ENCODE data around the gene PRKAR2A. TPM values are rescaled to one million over a fixed set of nuclear protein-coding genes. Genes with fewer than 3 reads are reported as not detected.
"Not testable (repeated sequence)": the region's sequence is repeated elsewhere in the genome, so short reads cannot be mapped to it uniquely, and the experiment has no call there.

PRKAR2A gene
- total RNA-seq, 2 experiments from 2014 or later, result 31.0 to 32.1 TPM

DNA sequence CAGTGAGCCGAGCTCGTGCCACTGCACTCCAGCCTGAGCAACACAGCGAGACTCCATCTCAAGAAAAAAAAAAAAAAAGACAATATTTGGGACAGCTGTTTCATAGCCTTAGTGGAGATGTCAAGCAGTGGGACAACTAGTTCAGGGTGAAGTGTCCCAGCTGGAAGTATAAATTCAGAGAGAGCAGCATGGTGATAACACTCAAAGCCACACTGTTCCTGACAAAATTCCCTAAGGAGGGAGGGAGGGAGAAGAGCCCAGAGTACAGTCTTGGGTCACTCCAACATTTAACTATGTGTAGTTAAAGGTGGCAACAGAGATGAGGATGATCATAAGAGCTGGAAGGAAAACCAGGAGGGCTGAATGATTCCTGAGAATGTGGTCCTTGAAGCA, 109.5 kb downstream of the PRKAR2A start:
- TF ChIP-seq, protein P1, sequence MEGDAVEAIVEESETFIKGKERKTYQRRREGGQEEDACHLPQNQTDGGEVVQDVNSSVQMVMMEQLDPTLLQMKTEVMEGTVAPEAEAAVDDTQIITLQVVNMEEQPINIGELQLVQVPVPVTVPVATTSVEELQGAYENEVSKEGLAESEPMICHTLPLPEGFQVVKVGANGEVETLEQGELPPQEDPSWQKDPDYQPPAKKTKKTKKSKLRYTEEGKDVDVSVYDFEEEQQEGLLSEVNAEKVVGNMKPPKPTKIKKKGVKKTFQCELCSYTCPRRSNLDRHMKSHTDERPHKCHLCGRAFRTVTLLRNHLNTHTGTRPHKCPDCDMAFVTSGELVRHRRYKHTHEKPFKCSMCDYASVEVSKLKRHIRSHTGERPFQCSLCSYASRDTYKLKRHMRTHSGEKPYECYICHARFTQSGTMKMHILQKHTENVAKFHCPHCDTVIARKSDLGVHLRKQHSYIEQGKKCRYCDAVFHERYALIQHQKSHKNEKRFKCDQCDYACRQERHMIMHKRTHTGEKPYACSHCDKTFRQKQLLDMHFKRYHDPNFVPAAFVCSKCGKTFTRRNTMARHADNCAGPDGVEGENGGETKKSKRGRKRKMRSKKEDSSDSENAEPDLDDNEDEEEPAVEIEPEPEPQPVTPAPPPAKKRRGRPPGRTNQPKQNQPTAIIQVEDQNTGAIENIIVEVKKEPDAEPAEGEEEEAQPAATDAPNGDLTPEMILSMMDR (IDR thresholded peaks at IDR 0.05), result no peak
- H3K9me3 Mint-ChIP-seq, result no peaks in the 10 kb centered on the region
- POLR2A ChIA-PET, result interaction anchor here (0.6 to 1.9 kb wide), 2 partner anchors 12 to 54 kb away, joined by 4 read pairs; no protein-coding TSS in a partner anchor

DNA sequence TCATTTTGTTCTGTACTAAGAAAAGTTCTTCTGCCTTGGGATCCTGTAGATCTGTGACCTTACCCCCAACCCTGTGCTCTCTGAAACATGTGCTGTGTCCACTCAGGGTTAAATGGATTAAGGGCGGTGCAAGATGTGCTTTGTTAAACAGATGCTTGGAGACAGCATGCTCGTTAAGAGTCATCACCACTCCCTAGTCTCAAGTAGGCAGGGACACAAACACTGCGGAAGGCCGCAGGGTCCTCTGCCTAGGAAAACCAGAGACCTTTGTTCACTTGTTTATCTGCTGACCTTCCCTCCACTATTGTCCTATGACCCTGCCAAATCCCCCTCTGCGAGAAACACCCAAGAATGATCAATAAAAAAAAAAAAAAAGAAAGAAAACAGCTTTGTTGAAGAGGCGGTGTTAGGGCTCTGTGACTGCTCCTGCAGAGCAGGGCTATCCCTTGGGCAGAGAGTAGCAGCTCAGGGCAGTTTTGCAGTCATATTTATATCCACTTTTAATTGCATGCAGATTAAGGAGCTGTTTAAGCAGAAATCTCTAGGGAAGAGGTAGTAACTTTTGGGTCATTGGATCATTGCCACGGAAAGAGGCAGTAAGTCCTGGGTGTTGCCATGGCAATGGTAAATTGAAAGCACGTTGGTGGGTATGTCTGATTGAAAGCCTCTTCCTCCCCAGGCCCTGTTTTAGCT, 112.5 kb downstream of the PRKAR2A start:
- H3K36me3 Mint-ChIP-seq (ENCODE audit: low read depth); intact Hi-C loops (cut with micrococcal nuclease); DNase-seq; H3K9me3 Mint-ChIP-seq; H3K27ac Mint-ChIP-seq; H3K27me3 Mint-ChIP-seq; ATAC-seq; H3K4me3 Mint-ChIP-seq; H3K4me1 Mint-ChIP-seq (ENCODE audit: low read depth): not testable (repeated sequence)
- CTCF ChIA-PET, result interaction anchor here (0.8 to 1.8 kb wide), 5 partner anchors 18 to 217 kb away, joined by 3 read pairs; partner anchors contain the start of genes IP6K2 and SLC25A20
- POLR2A ChIA-PET, result interaction anchor here (1.0 kb wide), 1 partner anchor 9 kb away, joined by 3 read pairs; no protein-coding TSS in a partner anchor

More for the DNA sequence above, 109.5 kb downstream of the PRKAR2A start:
- H3K4me1 Mint-ChIP-seq (ENCODE audit: low read depth), result peaks cover 2% of the 10 kb centered on the region
- no peaks in the 10 kb centered on the region for H3K27me3 Mint-ChIP-seq
- CTCF ChIA-PET, result interaction anchor here (1.1 to 3.1 kb wide), 3 partner anchors 17 to 180 kb away, joined by 3 to 9 read pairs (median 6); no protein-coding TSS in a partner anchor
- ATAC-seq (no peak), DNase-seq (no peak)
- H3K27ac Mint-ChIP-seq, result no peak overlapping the region
- H3K36me3 Mint-ChIP-seq (ENCODE audit: low read depth), result no peaks in the 10 kb centered on the region
- H3K4me3 Mint-ChIP-seq, result no peak overlapping the region
- intact Hi-C loops (cut with micrococcal nuclease), result no loop called here

DNA sequence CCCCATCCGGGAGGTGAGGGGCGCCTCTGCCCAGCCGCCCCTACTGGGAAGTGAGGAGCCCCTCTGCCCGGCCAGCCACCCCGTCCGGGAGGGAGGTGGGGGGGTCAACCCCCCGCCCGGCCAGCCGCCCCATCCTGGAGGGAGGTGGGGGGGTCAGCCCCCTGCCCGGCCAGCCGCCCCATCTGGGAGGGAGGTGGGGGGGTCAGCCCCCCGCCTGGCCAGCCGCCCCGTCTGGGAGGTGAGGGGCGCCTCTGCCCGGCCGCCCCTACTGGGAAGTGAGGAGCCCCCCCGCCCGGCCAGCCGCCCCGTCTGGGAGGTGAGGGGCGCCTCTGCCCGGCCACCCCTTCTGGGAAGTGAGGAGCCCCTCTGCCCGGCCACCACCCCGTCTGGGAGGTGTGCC, 113.1 kb downstream of the PRKAR2A start:
- H3K4me1 Mint-ChIP-seq (ENCODE audit: low read depth); H3K27me3 Mint-ChIP-seq; CTCF ChIA-PET; H3K9me3 Mint-ChIP-seq; H3K36me3 Mint-ChIP-seq (ENCODE audit: low read depth); H3K4me3 Mint-ChIP-seq; ATAC-seq; intact Hi-C loops (cut with micrococcal nuclease); H3K27ac Mint-ChIP-seq; POLR2A ChIA-PET; DNase-seq: not testable (repeated sequence)

DNA sequence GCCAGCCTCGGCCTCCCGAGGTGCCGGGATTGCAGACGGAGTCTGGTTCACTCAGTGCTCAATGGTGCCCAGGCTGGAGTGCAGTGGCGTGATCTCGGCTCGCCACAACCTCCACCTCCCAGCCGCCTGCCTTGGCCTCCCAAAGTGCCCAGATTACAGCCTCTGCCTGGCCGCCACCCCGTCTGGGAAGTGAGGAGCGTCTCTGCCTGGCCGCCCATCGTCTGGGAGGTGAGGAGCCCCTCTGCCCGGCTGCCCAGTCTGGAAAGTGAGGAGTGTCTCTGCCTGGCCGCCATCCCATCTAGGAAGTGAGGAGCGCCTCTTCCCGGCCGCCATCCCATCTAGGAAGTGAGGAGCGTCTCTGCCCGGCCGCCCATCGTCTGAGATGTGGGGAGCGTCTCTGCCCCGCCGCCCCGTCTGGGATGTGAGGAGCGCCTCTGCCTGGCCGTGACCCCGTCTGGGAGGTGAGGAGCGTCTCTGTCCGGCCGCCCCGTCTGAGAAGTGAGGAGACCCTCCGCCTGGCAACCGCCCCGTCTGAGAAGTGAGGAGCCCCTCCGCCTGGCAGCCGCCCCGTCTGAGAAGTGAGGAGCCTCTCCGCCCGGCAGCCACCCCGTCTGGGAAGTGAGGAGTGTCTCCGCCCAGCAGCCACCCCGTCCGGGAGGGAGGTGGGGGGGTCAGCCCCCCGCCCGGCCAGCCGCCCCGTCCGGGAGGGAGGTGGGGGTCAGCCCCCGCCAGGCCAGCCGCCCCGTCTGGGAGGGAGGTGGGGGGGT, 113.7 kb downstream of the PRKAR2A start:
- H3K27me3 Mint-ChIP-seq; H3K4me1 Mint-ChIP-seq (ENCODE audit: low read depth); H3K36me3 Mint-ChIP-seq (ENCODE audit: low read depth); POLR2A ChIA-PET; H3K27ac Mint-ChIP-seq; DNase-seq; intact Hi-C loops (cut with micrococcal nuclease); H3K4me3 Mint-ChIP-seq; ATAC-seq; H3K9me3 Mint-ChIP-seq; CTCF ChIA-PET: not testable (repeated sequence)

DNA sequence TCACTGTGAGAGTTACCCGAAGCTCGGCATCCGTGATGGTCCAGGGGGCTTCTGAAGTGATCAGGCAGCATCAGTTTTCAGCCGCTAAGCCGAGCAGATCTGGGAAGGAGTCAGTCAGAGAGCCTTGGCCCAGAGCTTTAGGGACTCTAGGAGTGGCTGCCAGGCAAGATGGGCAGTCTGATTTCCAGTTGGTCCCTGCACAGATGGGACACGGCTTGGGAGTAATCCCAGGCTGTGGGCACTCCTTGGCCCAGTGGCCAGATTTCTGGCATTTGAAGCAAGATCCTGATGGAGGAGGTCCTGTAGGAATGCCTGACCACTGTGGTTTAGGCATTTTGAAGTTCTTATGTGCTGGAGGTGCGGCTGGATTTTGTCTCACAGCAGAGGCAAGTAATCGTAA, 120.2 kb downstream of the PRKAR2A start:
- Mint-ChIP-seq H3K9me3 (no peaks in the 10 kb centered on the region), H3K27me3 (no peaks in the 10 kb centered on the region), H3K27ac (no peak overlapping the region), H3K4me3 (no peak overlapping the region), H3K36me3 (ENCODE audit: low read depth) (no peaks in the 10 kb centered on the region), H3K4me1 (ENCODE audit: low read depth) (no peaks in the 10 kb centered on the region)
- ATAC-seq (no peak), DNase-seq (no peak)
- ChIA-PET POLR2A (interaction anchor here (0.7 to 1.5 kb wide), 2 partner anchors 17 to 994 kb away, joined by 3 read pairs; no protein-coding TSS in a partner anchor), CTCF (interaction anchor here (2.2 kb wide), 1 partner anchor 12 kb away, joined by 8 read pairs; no protein-coding TSS in a partner anchor)
- TF ChIP-seq, protein P1 (IDR thresholded peaks at IDR 0.05), result no peak
- intact Hi-C loops (cut with micrococcal nuclease), result no loop called here

DNA sequence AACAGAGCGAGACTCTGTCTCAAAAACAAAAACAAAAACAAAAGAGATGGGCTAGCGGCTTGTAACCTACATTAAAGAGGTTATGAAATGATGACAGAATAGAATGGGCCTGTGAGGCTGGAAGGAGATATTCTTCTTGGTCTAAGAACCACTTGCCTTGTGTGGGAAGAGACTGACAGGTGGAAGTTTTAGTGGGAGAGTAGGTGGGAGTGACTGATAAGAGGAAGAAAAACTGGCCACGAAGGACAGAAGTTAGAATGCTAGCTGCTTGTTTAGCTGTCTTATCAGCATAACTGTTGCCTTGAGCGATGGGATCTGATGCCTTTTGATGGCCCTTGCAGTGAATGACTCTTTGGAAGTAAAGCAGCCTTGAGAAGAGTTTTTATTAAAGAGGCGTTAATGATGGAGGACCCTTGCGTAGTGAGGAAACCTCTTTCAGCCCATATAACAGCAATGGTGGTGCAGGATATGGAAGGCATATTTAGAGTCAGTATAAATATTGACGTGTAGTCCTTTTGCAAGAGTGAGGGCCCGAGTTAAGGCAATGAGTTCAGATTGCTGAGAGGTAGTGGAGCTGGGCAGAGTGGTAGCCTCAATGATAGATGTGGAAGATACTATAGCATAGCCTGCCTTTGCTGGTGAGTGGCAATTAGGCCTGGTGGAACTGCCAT, 122.4 kb downstream of the PRKAR2A start:
- H3K4me3 Mint-ChIP-seq; H3K27ac Mint-ChIP-seq; H3K4me1 Mint-ChIP-seq (ENCODE audit: low read depth); DNase-seq; ATAC-seq; H3K9me3 Mint-ChIP-seq; H3K36me3 Mint-ChIP-seq (ENCODE audit: low read depth); H3K27me3 Mint-ChIP-seq; POLR2A ChIA-PET; intact Hi-C loops (cut with micrococcal nuclease): not testable (repeated sequence)
- CTCF ChIA-PET, result interaction anchor here (1.0 kb wide), 1 partner anchor 15 kb away, joined by 4 read pairs; no protein-coding TSS in a partner anchor

Measured in activated CD8-positive, alpha-beta T cell treated with anti-CD3 and anti-CD28 coated beads for 36 hours (primary cell).